BLaER1 (cell line): ENCODE measurements around the gene COX11.

Source experiments
- H3K27ac ChIP-seq: shearing (Covaris generic); formaldehyde crosslinking; 2 replicates; pipeline ENCODE4 v1.8.1; 2022
- H3K27me3 ChIP-seq: shearing (Covaris generic); formaldehyde crosslinking; 2 replicates; pipeline ENCODE4 v1.8.1; 2022
- H3K36me3 ChIP-seq: shearing (Covaris generic); formaldehyde crosslinking; 2 replicates; pipeline ENCODE4 v1.8.1; 2022
- H3K4me1 ChIP-seq: shearing (Covaris generic); formaldehyde crosslinking; 2 replicates; pipeline ENCODE4 v1.8.1; 2022
- H3K4me2 ChIP-seq: shearing (Covaris generic); formaldehyde crosslinking; 2 replicates; pipeline ENCODE4 v1.8.1; 2022
- H3K4me3 ChIP-seq: shearing (Covaris generic); formaldehyde crosslinking; 2 replicates; pipeline ENCODE4 v1.8.1; 2022
- H3K9ac ChIP-seq: shearing (Covaris generic); formaldehyde crosslinking; 2 replicates; pipeline ENCODE4 v1.8.1; 2022
- H3K9me3 ChIP-seq: shearing (Covaris generic); formaldehyde crosslinking; 2 replicates; pipeline ENCODE4 v1.8.1; 2022
- H4K20me1 ChIP-seq: shearing (Covaris generic); formaldehyde crosslinking; 2 replicates; pipeline ENCODE4 v1.8.1; 2022
- Cebpa-rat ChIP-seq: shearing (Covaris generic); IDR thresholded peaks from 2 replicates; pipeline ENCODE4 v1.8.1; 2022

COX11 gene

GRCh38 chr17:54941285-54941684 lies 27.2 kb downstream of the COX11 start:
- H3K4me3 ChIP-seq = no peak overlapping the region
- no peaks in the 10 kb centered on the region for H3K27me3 ChIP-seq
- H3K36me3 ChIP-seq = no peaks in the 10 kb centered on the region
- H3K4me1 ChIP-seq = no peaks in the 10 kb centered on the region
- no peak overlapping the region for H3K9ac ChIP-seq
- H3K27ac ChIP-seq = no peak overlapping the region
- H3K9me3 ChIP-seq = no peaks in the 10 kb centered on the region
- H4K20me1 ChIP-seq = no peaks in the 10 kb centered on the region
- H3K4me2 ChIP-seq = no peak overlapping the region
- TF ChIP-seq Cebpa-rat = no peak

GRCh38 chr17:54937426-54937825 lies 31.0 kb downstream of the COX11 start:
- no peaks in the 10 kb centered on the region for H4K20me1 ChIP-seq
- no peaks in the 10 kb centered on the region for H3K9me3 ChIP-seq
- no peak overlapping the region for H3K4me2 ChIP-seq
- H3K27ac ChIP-seq = no peak overlapping the region
- no peaks in the 10 kb centered on the region for H3K27me3 ChIP-seq
- TF ChIP-seq Cebpa-rat = no peak
- H3K4me3 ChIP-seq = no peak overlapping the region
- H3K4me1 ChIP-seq = no peaks in the 10 kb centered on the region
- H3K9ac ChIP-seq = no peak overlapping the region
- no peaks in the 10 kb centered on the region for H3K36me3 ChIP-seq

DNA sequence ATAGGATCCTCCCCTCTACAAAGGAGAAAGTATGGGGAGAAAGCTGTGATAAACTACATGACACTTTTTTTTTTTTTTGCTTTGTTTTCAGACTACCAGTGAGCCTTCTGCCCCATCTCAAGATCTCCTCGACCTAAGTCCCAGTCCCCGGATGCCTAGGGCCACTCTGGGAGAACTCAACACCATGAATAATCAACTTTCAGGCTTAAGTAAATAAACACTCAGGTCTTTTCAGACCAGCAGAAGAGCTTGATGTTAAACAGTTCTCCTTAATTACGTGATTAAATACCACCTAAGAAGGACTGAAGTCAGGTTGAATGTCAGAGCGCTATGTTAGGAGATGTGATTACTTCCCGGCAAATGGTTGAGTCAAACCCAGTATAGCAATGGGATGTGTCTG lies 31.4 kb downstream of the COX11 start:
- no peaks in the 10 kb centered on the region for H3K27me3 ChIP-seq
- H3K4me2 ChIP-seq = no peak overlapping the region
- H3K27ac ChIP-seq = no peak overlapping the region
- H3K36me3 ChIP-seq = no peaks in the 10 kb centered on the region
- no peak overlapping the region for H3K4me3 ChIP-seq
- H3K9ac ChIP-seq = no peak overlapping the region
- no peaks in the 10 kb centered on the region for H3K9me3 ChIP-seq
- no peaks in the 10 kb centered on the region for H4K20me1 ChIP-seq
- TF ChIP-seq Cebpa-rat = no peak
- H3K4me1 ChIP-seq = no peaks in the 10 kb centered on the region

GRCh38 chr17:54935471-54935870 lies 33.0 kb downstream of the COX11 start:
- Histone ChIP-seq H3K36me3 (no peaks in the 10 kb centered on the region), H3K9me3 (no peaks in the 10 kb centered on the region), H3K4me1 (no peaks in the 10 kb centered on the region), H3K4me3 (no peak overlapping the region), H3K4me2 (no peak overlapping the region), H3K27ac (no peak overlapping the region), H4K20me1 (no peaks in the 10 kb centered on the region), H3K27me3 (no peaks in the 10 kb centered on the region), H3K9ac (no peak overlapping the region)
- TF ChIP-seq Cebpa-rat = no peak

DNA sequence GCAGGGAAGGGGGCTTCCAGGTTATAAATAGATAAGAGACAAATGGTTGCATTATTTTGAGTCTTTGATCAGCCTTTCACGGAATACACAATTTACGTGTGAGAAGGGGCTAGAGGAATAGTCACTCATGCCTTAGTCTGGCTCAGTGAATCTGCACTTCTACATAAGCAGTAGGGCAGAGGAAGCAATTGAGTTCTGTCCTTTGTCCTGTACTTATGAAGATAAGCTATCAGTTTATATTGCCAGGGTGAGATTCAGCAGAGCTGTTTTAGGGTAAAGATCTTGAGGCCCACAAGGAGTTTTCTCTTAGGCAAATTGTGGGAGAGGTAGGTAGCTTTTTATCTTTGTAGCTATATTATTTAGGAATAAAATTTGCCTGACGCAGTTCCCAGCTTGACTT lies 34.5 kb downstream of the COX11 start:
- H3K4me2 ChIP-seq = no peak overlapping the region
- H3K9ac ChIP-seq = no peak overlapping the region
- H3K27me3 ChIP-seq = no peaks in the 10 kb centered on the region
- TF ChIP-seq Cebpa-rat = no peak
- H3K27ac ChIP-seq = no peak overlapping the region
- H3K4me1 ChIP-seq = no peaks in the 10 kb centered on the region
- H3K4me3 ChIP-seq = no peak overlapping the region
- H3K36me3 ChIP-seq = no peaks in the 10 kb centered on the region
- H3K9me3 ChIP-seq = no peaks in the 10 kb centered on the region
- no peaks in the 10 kb centered on the region for H4K20me1 ChIP-seq

- no peaks in the 10 kb centered on the region for H4K20me1 ChIP-seq
- H3K9me3 ChIP-seq = no peaks in the 10 kb centered on the region
- TF ChIP-seq Cebpa-rat = no peak
- H3K9ac ChIP-seq = no peak overlapping the region
- H3K27me3 ChIP-seq = no peaks in the 10 kb centered on the region
- no peak overlapping the region for H3K4me2 ChIP-seq
- H3K27ac ChIP-seq = no peak overlapping the region
- H3K4me1 ChIP-seq = no peaks in the 10 kb centered on the region
- no peaks in the 10 kb centered on the region for H3K36me3 ChIP-seq
- no peak overlapping the region for H3K4me3 ChIP-seq
Observed at GRCh38 chr17:54932711-54933110, 35.7 kb downstream of the COX11 start.

DNA sequence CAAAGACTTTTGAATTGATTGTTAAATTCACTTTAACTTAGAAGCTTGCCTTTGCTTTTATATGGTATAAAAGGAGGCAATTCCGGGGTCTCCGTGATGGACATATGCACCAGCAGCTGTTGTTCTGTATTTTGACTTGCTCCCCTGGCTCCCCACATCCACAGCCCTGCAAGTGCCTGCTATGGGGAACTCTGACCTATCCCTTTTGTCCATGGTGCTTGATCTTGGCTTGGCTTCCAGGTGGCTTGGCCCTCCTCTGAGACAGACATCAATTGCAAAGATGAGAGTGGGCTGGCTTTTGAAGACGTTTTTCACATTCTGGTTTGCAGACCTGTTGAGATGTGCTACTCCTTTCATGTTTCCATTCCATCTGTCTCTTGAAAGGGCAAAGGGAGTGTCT lies 40.9 kb downstream of the COX11 start:
- no peaks in the 10 kb centered on the region for H4K20me1 ChIP-seq
- no peak overlapping the region for H3K4me2 ChIP-seq
- H3K4me1 ChIP-seq = no peaks in the 10 kb centered on the region
- H3K9me3 ChIP-seq = no peaks in the 10 kb centered on the region
- H3K27me3 ChIP-seq = no peaks in the 10 kb centered on the region
- no peak overlapping the region for H3K27ac ChIP-seq
- no peak for TF ChIP-seq Cebpa-rat
- no peak overlapping the region for H3K9ac ChIP-seq
- no peak overlapping the region for H3K4me3 ChIP-seq
- H3K36me3 ChIP-seq = no peaks in the 10 kb centered on the region

- Histone ChIP-seq H3K4me3 (no peak overlapping the region), H3K9ac (no peak overlapping the region), H3K9me3 (no peaks in the 10 kb centered on the region), H3K4me2 (no peak overlapping the region), H4K20me1 (no peaks in the 10 kb centered on the region), H3K27me3 (no peaks in the 10 kb centered on the region), H3K36me3 (no peaks in the 10 kb centered on the region), H3K27ac (no peak overlapping the region), H3K4me1 (no peaks in the 10 kb centered on the region)
- no peak for TF ChIP-seq Cebpa-rat
Observed at GRCh38 chr17:54924405-54924804, 44.0 kb downstream of the COX11 start.

GRCh38 chr17:54920819-54921218 lies 47.6 kb downstream of the COX11 start:
- H4K20me1 ChIP-seq = no peaks in the 10 kb centered on the region
- no peak overlapping the region for H3K4me2 ChIP-seq
- no peak for TF ChIP-seq Cebpa-rat
- H3K9ac ChIP-seq = no peak overlapping the region
- H3K9me3 ChIP-seq = peaks cover 19% of the 10 kb centered on the region
- no peak overlapping the region for H3K27ac ChIP-seq
- H3K4me3 ChIP-seq = no peak overlapping the region
- H3K27me3 ChIP-seq = no peaks in the 10 kb centered on the region
- no peaks in the 10 kb centered on the region for H3K36me3 ChIP-seq
- H3K4me1 ChIP-seq = no peaks in the 10 kb centered on the region

GRCh38 chr17:54919425-54919824 lies 49.0 kb downstream of the COX11 start:
- TF ChIP-seq Cebpa-rat = no peak
- Histone ChIP-seq H3K4me1 (no peaks in the 10 kb centered on the region), H3K4me2 (no peak overlapping the region), H3K9ac (no peak overlapping the region), H3K4me3 (no peak overlapping the region), H4K20me1 (no peaks in the 10 kb centered on the region), H3K9me3 (peaks cover 19% of the 10 kb centered on the region), H3K27ac (no peak overlapping the region), H3K27me3 (no peaks in the 10 kb centered on the region), H3K36me3 (no peaks in the 10 kb centered on the region)

GRCh38 chr17:54916721-54917120 lies 51.7 kb downstream of the COX11 start:
- Histone ChIP-seq H3K4me2 (no peak overlapping the region), H3K9ac (no peak overlapping the region), H3K36me3 (no peaks in the 10 kb centered on the region), H3K27ac (no peak overlapping the region), H4K20me1 (no peaks in the 10 kb centered on the region), H3K4me3 (no peak overlapping the region), H3K9me3 (peaks cover 19% of the 10 kb centered on the region), H3K4me1 (no peaks in the 10 kb centered on the region), H3K27me3 (no peaks in the 10 kb centered on the region)
- TF ChIP-seq Cebpa-rat = no peak
